Testis (tissue), 3 donors: ENCODE measurements around the gene EYS. TPM values are rescaled to one million over a fixed set of nuclear protein-coding genes. Genes with fewer than 3 reads are reported as not detected.

Source experiments
- DNase-seq: peaks from one replicate; pipeline ENCODE4 v3.0.0-alpha.2; 2019
- H3K27ac ChIP-seq, 2 donors: fragments of 200-600 bp; sonication (generic); one replicate each; pipeline ENCODE4 v1.5.1; 2019
- H3K27me3 ChIP-seq: fragments of 200-600 bp; sonication (generic); one replicate; pipeline ENCODE4 v1.5.1; 2019
- H3K36me3 ChIP-seq: fragments of 200-600 bp; sonication (generic); one replicate; pipeline ENCODE4 v1.5.1; 2017; ENCODE audit warnings: low read depth; ENCODE audit errors: missing control alignments
- H3K4me1 ChIP-seq: fragments of 200-600 bp; sonication (generic); one replicate; pipeline ENCODE4 v1.5.1; 2019
- H3K4me3 ChIP-seq, 2 donors: fragments of 200-600 bp; sonication (generic); one replicate each; pipeline ENCODE4 v1.5.1; 2017 to 2019
- H3K9me3 ChIP-seq: fragments of 200-600 bp; sonication (generic); one replicate; pipeline ENCODE4 v1.5.1; 2017
- POLR2A ChIP-seq: fragments of 450-650 bp; IDR thresholded peaks from one replicate; pipeline ENCODE4 v1.6.1; 2017; ENCODE audit warnings: antibody characterized with exemption, mild to moderate bottlenecking, moderate library complexity
- WGBS, 2 donors: methylation state at CpG; one replicate each; pipeline ENCODE4 v1.1.5; 2018; 5-methylcytosine and 5-hydroxymethylcytosine counted together
- intact Hi-C: fragments of 100-400 bp; cut with DNase I; formaldehyde crosslinking; loops from one replicate; pipeline ENCODE4 v1.15.1; 2023; ENCODE audit warnings: low total_unique reads
- polyA plus RNA-seq: library from polyadenylated mRNA; stranded (reverse); fragments of 350-450 nt; fragmentation: Illumina TruSeq; extraction: RNeasy Lipid Tissue Mini Kit (QIAGEN cat#74804); gene quantifications from one replicate; pipeline ENCODE4 v1.2.3, GENCODE V29; 2014; ENCODE audit warnings: low read depth, low replicate concordance; ENCODE audit not compliant: insufficient read depth
- total RNA-seq, 2 donors: library from RNA; depleted of rRNA; stranded (reverse); fragments of >200 nt; gene quantifications; one replicate each; pipeline ENCODE4 v1.2.3, GENCODE V29; 2016
- TF ChIP-seq, protein P1 (sequence below), 3 experiments: fragments of 450-650 bp in 2 of 3; fragments of 200-600 bp in 1 of 3; sonication (generic) in 1 of 3; IDR thresholded peaks; one replicate each; pipeline ENCODE4 v1.5.1; 2016 to 2019; ENCODE audit warnings: antibody characterized with exemption in 3 of 3, mild to moderate bottlenecking in 2 of 3, moderate library complexity in 1 of 3

Gene EYS
- total and polyA plus RNA-seq, 3 donors from 2014 or later: 1.3 to 2.8 (median 2.6) TPM

- TF ChIP-seq, protein P1, sequence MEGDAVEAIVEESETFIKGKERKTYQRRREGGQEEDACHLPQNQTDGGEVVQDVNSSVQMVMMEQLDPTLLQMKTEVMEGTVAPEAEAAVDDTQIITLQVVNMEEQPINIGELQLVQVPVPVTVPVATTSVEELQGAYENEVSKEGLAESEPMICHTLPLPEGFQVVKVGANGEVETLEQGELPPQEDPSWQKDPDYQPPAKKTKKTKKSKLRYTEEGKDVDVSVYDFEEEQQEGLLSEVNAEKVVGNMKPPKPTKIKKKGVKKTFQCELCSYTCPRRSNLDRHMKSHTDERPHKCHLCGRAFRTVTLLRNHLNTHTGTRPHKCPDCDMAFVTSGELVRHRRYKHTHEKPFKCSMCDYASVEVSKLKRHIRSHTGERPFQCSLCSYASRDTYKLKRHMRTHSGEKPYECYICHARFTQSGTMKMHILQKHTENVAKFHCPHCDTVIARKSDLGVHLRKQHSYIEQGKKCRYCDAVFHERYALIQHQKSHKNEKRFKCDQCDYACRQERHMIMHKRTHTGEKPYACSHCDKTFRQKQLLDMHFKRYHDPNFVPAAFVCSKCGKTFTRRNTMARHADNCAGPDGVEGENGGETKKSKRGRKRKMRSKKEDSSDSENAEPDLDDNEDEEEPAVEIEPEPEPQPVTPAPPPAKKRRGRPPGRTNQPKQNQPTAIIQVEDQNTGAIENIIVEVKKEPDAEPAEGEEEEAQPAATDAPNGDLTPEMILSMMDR (IDR thresholded peaks at IDR 0.05): no peak
- TF ChIP-seq POLR2A: no peak
- H3K4me3 ChIP-seq: no peak overlapping the region
- H3K4me1 ChIP-seq: no peaks in the 10 kb centered on the region
- intact Hi-C loops: no loop called here
- no peaks in the 10 kb centered on the region for H3K36me3 ChIP-seq
- 72 to 83% methylated on average over 3 of the region's 3 CpGs for WGBS, 2 donors
- no peak overlapping the region for H3K27ac ChIP-seq
- H3K9me3 ChIP-seq: no peaks in the 10 kb centered on the region
- H3K27me3 ChIP-seq: no peaks in the 10 kb centered on the region
- DNase-seq: no peak
These were observed 1593.3 kb downstream of the EYS start for GRCh38 chr6:64113704-64114103.

- intact Hi-C loops: no loop called here
- no peak for DNase-seq
- no peaks in the 10 kb centered on the region for H3K4me1 ChIP-seq
- no peak overlapping the region for H3K4me3 ChIP-seq
- no peaks in the 10 kb centered on the region for H3K36me3 ChIP-seq
- TF ChIP-seq POLR2A: no peak
- TF ChIP-seq, protein P1 (IDR thresholded peaks at IDR 0.05): no peak
- H3K27ac ChIP-seq: no peak overlapping the region
- no peaks in the 10 kb centered on the region for H3K9me3 ChIP-seq
- H3K27me3 ChIP-seq: no peaks in the 10 kb centered on the region
These were observed 1603.0 kb downstream of the EYS start for GRCh38 chr6:64104051-64104450.

- TF ChIP-seq, protein P1 (IDR thresholded peaks at IDR 0.05): no peak
- TF ChIP-seq POLR2A: no peak
- no peak for DNase-seq
- WGBS, 2 donors: 24 to 40% methylated on average over 1 of the region's 1 CpG
- Histone ChIP-seq H3K9me3 (no peaks in the 10 kb centered on the region), H3K27me3 (no peaks in the 10 kb centered on the region), H3K4me3 (no peak overlapping the region), H3K27ac (no peak overlapping the region), H3K4me1 (no peaks in the 10 kb centered on the region), H3K36me3 (no peaks in the 10 kb centered on the region)
- intact Hi-C loops: no loop called here
These were observed 1603.5 kb downstream of the EYS start for GRCh38 chr6:64103480-64103879.

DNA sequence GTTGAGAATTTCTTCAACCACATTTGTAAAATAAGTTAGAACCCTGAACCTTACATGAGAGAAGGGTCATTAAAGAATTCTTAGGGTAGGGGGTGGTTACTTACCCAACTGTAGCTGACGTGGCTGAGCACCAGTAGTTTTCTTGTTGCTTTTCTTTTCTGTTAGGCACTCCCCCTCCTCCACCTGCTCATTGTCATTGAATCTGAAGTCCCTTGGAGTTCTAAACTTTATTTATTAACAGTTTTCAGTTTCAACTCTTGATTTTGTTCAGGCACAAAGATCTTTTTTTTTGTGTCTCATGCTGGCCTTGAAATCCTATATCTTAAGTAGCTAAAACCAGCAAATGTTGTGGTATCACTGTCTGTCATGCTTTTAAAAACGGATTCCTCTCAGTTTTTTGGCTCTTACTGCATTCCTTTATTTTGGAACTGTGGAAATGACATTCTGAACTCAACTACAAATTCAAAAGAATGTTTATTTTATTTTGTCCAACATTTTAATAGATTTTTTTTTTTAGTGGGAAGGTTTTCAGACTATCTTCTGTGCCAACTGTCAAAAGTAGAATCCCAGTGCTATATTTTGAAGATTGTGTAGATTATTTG is 1606.2 kb downstream of the EYS start:
- Histone ChIP-seq H3K9me3 (no peaks in the 10 kb centered on the region), H3K36me3 (no peaks in the 10 kb centered on the region), H3K4me1 (no peaks in the 10 kb centered on the region), H3K27ac (no peak overlapping the region), H3K4me3 (no peak overlapping the region), H3K27me3 (no peaks in the 10 kb centered on the region)
- intact Hi-C loops: no loop called here
- no peak for DNase-seq
- WGBS, 2 donors: 25 to 26% methylated on average over 2 of the region's 2 CpGs
- TF ChIP-seq, protein P1 (IDR thresholded peaks at IDR 0.05): no peak
- TF ChIP-seq POLR2A: no peak

DNA sequence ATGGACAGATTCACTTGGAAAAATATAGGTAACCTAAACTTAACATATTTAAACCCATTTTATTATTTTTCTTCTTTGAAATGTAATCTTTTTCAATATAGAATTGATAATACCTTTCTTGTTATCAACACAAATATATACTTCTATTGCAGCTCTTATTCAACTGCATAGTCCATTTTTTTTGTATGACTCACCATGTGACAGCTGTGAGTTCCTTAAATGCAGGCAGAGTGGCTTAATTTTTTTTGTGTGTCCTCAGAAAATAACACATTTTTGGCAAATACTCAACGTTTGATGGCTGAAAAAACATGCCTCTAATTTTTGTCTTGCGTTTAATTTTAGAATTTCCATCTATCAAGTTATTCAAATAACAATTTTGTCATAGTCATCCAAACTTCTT is 1616.7 kb downstream of the EYS start:
- DNase-seq: no peak
- Histone ChIP-seq H3K27ac (no peak overlapping the region), H3K27me3 (no peaks in the 10 kb centered on the region), H3K9me3 (no peaks in the 10 kb centered on the region), H3K4me3 (no peak overlapping the region), H3K4me1 (no peaks in the 10 kb centered on the region), H3K36me3 (no peaks in the 10 kb centered on the region)
- 69 to 82% methylated on average over 2 of the region's 2 CpGs for WGBS, 2 donors
- intact Hi-C loops: no loop called here
- TF ChIP-seq, protein P1 (IDR thresholded peaks at IDR 0.05): no peak
- no peak for TF ChIP-seq POLR2A
